Fibroblast of pulmonary artery (primary cell): ENCODE measurements around the gene UMAD1.

Experiments
- DNase-seq: peaks from one replicate; pipeline ENCODE4 v3.0.0-alpha.2; 2010; ENCODE audit warnings: low read depth
- H3K4me3 ChIP-seq: replicated peaks from 2 replicates; pipeline ENCODE4 v1.5.1; 2011; ENCODE audit warnings: low read depth, mild to moderate bottlenecking, control low read depth, low read length, moderate library complexity
- TF ChIP-seq, protein P1 (sequence below): IDR thresholded peaks from 2 replicates; pipeline ENCODE4 v1.5.1; 2011; ENCODE audit warnings: mild to moderate bottlenecking, control low read depth, low read length, inconsistent platforms; ENCODE audit errors: missing control alignments

UMAD1 gene

GRCh38 chr7:7923818-7924217 is 283.3 kb downstream of the UMAD1 start:
- TF ChIP-seq, protein P1, sequence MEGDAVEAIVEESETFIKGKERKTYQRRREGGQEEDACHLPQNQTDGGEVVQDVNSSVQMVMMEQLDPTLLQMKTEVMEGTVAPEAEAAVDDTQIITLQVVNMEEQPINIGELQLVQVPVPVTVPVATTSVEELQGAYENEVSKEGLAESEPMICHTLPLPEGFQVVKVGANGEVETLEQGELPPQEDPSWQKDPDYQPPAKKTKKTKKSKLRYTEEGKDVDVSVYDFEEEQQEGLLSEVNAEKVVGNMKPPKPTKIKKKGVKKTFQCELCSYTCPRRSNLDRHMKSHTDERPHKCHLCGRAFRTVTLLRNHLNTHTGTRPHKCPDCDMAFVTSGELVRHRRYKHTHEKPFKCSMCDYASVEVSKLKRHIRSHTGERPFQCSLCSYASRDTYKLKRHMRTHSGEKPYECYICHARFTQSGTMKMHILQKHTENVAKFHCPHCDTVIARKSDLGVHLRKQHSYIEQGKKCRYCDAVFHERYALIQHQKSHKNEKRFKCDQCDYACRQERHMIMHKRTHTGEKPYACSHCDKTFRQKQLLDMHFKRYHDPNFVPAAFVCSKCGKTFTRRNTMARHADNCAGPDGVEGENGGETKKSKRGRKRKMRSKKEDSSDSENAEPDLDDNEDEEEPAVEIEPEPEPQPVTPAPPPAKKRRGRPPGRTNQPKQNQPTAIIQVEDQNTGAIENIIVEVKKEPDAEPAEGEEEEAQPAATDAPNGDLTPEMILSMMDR = no peak
- no peak overlapping the region for H3K4me3 ChIP-seq
- DNase-seq = no peak

DNA sequence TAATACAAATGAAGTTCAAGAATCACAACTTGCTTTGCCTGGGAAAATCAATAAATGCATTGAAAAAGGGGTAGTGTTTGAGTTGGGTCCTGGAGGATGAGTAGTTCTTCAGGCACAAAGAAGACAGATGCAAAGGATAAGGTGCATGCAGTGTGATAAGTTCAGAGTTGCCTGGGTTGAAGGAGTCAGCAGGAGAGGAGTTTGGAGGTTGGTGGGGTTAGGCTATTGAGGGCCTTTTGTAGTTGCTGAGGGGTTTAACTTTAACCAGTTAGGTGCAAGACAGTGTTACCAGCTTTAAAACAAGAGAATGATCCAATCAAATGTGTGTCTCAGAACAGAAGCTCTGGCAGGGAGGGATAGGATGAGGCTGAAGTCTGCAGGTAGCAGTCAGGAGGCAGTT is 283.8 kb downstream of the UMAD1 start:
- no peak for DNase-seq
- TF ChIP-seq, protein P1 = no peak
- H3K4me3 ChIP-seq = no peak overlapping the region
